ENCODE measurements around the gene MAML3.

DNA sequence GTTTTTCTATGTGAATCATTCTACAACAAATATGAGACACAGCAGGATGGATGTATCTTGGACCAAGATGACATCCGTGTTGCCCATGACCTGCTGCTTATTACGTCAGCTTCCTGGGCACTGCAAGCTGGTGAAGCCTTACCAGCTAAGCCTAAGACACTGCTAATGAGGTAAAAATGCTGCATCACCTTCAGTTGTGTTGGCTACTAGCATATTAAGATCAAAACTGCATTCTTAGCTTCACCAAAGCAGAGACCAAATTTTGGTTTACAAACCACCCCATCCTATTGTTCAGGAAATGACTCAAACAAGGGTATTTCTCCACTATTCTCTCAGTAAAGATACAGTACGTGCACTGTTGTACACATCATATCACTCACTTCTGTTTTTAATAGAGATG, 50.3 kb downstream of the MAML3 start:
- no peak for TF ChIP-seq FOXA1 (IDR thresholded peaks at IDR 0.05)
- TF ChIP-seq NFRKB (IDR thresholded peaks at IDR 0.05) = no peak
- TF ChIP-seq FOXM1 (IDR thresholded peaks at IDR 0.05; ENCODE audit: borderline replicate concordance) = no peak
- TF ChIP-seq SUZ12 (IDR thresholded peaks at IDR 0.05) = no peak
- no peak for TF ChIP-seq ARNT (IDR thresholded peaks at IDR 0.05)
- TF ChIP-seq ZNF384 (IDR thresholded peaks at IDR 0.05) = no peak
- TF ChIP-seq BHLHE40 (IDR thresholded peaks at IDR 0.05; ENCODE audit: borderline replicate concordance) = no peak
- no peak for TF ChIP-seq FOXK2 (IDR thresholded peaks at IDR 0.05)
